ENCODE results near the gene CATSPERE. TPM values are rescaled to one million over a fixed set of nuclear protein-coding genes. Genes with fewer than 3 reads are reported as not detected.

Gene CATSPERE
- total and polyA plus RNA-seq, 7 donors: 0.15 to 0.60 (median 0.42) TPM

DNA sequence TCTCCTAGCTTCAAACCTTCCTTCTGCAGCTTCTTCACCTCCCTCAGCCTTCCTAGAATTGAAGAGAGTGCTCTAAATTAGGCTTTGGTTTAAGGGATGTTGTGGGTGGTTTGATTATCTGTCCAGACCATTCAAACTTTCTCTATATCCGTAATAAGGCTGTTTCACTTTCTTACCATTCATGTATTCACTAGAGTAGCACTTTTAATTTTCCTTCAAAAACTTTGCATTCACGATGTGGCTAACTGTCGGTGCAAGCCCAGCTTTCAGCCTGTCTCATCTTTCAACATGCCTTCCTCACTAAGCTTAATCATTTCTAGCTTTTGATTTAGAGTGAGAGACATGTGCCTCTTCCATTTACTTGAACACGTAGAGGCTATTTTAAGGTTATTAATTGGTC lies 165.6 kb downstream of the CATSPERE start:
- no peak for ATAC-seq
- Histone ChIP-seq H3K9me3 (no peaks in the 10 kb centered on the region), H3K27me3 (ENCODE audit: insufficient read depth in 3 of 3, low read length in 2 of 3) (no peaks in the 10 kb centered on the region), H3K36me3 (ENCODE audit: insufficient read depth in 1 of 2, low read depth in 1 of 2) (no peaks in the 10 kb centered on the region), H3K4me3 (no peak overlapping the region), H3K4me1 (no peaks in the 10 kb centered on the region), H3K27ac (no peak overlapping the region)
- intact Hi-C loops (cut with DNase I): no loop called here
- no peak for DNase-seq
- TF ChIP-seq, protein P1, sequence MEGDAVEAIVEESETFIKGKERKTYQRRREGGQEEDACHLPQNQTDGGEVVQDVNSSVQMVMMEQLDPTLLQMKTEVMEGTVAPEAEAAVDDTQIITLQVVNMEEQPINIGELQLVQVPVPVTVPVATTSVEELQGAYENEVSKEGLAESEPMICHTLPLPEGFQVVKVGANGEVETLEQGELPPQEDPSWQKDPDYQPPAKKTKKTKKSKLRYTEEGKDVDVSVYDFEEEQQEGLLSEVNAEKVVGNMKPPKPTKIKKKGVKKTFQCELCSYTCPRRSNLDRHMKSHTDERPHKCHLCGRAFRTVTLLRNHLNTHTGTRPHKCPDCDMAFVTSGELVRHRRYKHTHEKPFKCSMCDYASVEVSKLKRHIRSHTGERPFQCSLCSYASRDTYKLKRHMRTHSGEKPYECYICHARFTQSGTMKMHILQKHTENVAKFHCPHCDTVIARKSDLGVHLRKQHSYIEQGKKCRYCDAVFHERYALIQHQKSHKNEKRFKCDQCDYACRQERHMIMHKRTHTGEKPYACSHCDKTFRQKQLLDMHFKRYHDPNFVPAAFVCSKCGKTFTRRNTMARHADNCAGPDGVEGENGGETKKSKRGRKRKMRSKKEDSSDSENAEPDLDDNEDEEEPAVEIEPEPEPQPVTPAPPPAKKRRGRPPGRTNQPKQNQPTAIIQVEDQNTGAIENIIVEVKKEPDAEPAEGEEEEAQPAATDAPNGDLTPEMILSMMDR (IDR thresholded peaks at IDR 0.05): no peak
- WGBS, 3 donors: 87 to 89% (median 88%) methylated on average over 4 of the region's 4 CpGs

- 79 to 85% (median 79%) methylated on average over 5 of the region's 5 CpGs for WGBS, 3 donors
Measured at GRCh38 chr1:244628789-244629188, 167.7 kb downstream of the CATSPERE start.

DNA sequence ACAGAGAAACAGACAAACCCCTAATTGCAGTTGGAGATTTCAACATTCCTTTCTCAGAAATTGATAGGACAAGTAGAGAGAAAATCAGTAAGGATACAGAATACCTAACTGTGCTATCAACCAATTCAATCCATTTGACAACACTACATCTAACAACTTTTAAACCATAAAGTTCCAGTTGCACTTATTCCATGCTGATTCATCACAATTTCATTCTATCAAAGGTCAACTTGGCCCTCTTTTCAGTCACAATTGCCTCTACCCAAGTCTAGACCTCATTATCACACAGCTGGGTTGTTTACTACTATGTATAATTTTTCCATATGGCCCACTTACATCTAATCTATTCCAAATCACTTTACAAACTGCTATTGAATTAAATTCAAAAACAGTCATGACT lies 172.1 kb downstream of the CATSPERE start:
- H3K27me3 ChIP-seq (ENCODE audit: insufficient read depth in 3 of 3, low read length in 2 of 3): no peaks in the 10 kb centered on the region
- DNase-seq: no peak
- intact Hi-C loops (cut with DNase I): no loop called here
- H3K36me3 ChIP-seq (ENCODE audit: insufficient read depth in 1 of 2, low read depth in 1 of 2): no peaks in the 10 kb centered on the region
- no peaks in the 10 kb centered on the region for H3K4me1 ChIP-seq
- ATAC-seq: no peak
- TF ChIP-seq, protein P1 (IDR thresholded peaks at IDR 0.05): no peak
- no peak overlapping the region for H3K27ac ChIP-seq
- H3K9me3 ChIP-seq: no peaks in the 10 kb centered on the region
- no peak overlapping the region for H3K4me3 ChIP-seq

More at GRCh38 chr1:244628789-244629188, 167.7 kb downstream of the CATSPERE start:
- H3K4me1 ChIP-seq: no peaks in the 10 kb centered on the region
- intact Hi-C loops (cut with DNase I): no loop called here
- H3K9me3 ChIP-seq: no peaks in the 10 kb centered on the region
- DNase-seq (no peak), ATAC-seq (no peak)
- no peaks in the 10 kb centered on the region for H3K36me3 ChIP-seq (ENCODE audit: insufficient read depth in 1 of 2, low read depth in 1 of 2)
- no peaks in the 10 kb centered on the region for H3K27me3 ChIP-seq (ENCODE audit: insufficient read depth in 3 of 3, low read length in 2 of 3)
- no peak overlapping the region for H3K4me3 ChIP-seq
- no peak overlapping the region for H3K27ac ChIP-seq
- TF ChIP-seq, protein P1 (IDR thresholded peaks at IDR 0.05): no peak

- H3K27ac ChIP-seq: no peak overlapping the region
- H3K9me3 ChIP-seq: no peaks in the 10 kb centered on the region
- no peak overlapping the region for H3K4me3 ChIP-seq
- H3K4me1 ChIP-seq: no peaks in the 10 kb centered on the region
- no peaks in the 10 kb centered on the region for H3K36me3 ChIP-seq (ENCODE audit: insufficient read depth in 1 of 2, low read depth in 1 of 2)
- WGBS, 3 donors: 95 to 98% (median 96%) methylated on average over 6 of the region's 6 CpGs
- intact Hi-C loops (cut with DNase I): no loop called here
- TF ChIP-seq, protein P1 (IDR thresholded peaks at IDR 0.05): no peak
- ATAC-seq (no peak), DNase-seq (no peak)
- peaks cover 0 to 6% (median 0%) of the 10 kb centered on the region in 3 donors for H3K27me3 ChIP-seq (ENCODE audit: insufficient read depth in 3 of 3, low read length in 2 of 3)
Measured at GRCh38 chr1:244634546-244634945, 173.5 kb downstream of the CATSPERE start.

GRCh38 chr1:244636488-244637259 lies 175.6 kb downstream of the CATSPERE start:
- peaks cover 0 to 6% (median 0%) of the 10 kb centered on the region in 3 donors for H3K27me3 ChIP-seq (ENCODE audit: insufficient read depth in 3 of 3, low read length in 2 of 3)
- WGBS, 3 donors: 80 to 85% (median 82%) methylated on average over 10 of the region's 10 CpGs
- H3K9me3 ChIP-seq: no peaks in the 10 kb centered on the region
- no peaks in the 10 kb centered on the region for H3K4me1 ChIP-seq
- H3K4me3 ChIP-seq: no peak overlapping the region
- intact Hi-C loops (cut with DNase I): no loop called here
- H3K27ac ChIP-seq: no peak overlapping the region
- no peaks in the 10 kb centered on the region for H3K36me3 ChIP-seq (ENCODE audit: insufficient read depth in 1 of 2, low read depth in 1 of 2)
- TF ChIP-seq, protein P1 (IDR thresholded peaks at IDR 0.05): no peak
- ATAC-seq (no peak), DNase-seq (no peak)

Data from psoas muscle (tissue), 8 donors.